GM19193 (cell line): ENCODE results near the gene PARK7.

Experiments used
- POLR2A ChIP-seq: IDR thresholded peaks from 4 replicates; pipeline ENCODE4 v1.6.1; 2011; ENCODE audit not compliant: insufficient read depth, insufficient read length; ENCODE audit errors: extremely low read depth

The PARK7 gene

GRCh38 chr1:8009043-8010002 lies 47.8 kb downstream of the PARK7 start:
- no peak for TF ChIP-seq POLR2A

DNA sequence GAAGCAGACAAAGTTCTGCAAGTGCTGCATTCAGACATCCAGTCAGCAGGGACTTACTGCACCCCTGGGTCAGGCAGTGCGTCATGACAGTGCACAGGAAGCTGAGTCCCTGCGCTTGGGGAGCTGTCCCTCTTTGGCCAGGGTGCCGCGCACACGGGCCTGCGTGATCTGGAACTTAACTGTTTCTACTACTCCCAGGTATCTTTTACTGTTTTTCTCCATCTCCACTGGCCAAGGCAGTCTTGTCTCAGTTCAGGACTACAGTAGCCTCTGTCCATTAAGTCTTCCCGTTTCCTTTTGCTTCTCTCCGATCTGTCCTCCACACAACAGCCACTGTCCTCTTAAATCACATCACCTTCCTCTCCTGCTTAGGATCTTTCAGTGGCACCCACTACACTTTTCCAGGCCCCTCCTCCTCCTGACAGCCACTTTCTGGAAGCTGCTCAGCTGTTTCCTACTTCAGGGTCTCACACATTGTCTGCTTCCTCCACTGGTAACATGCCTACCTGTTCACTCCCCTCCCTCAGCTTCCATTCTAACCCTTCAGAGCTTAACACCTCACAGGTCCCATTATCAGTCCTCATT lies 48.7 kb downstream of the PARK7 start:
- no peak for TF ChIP-seq POLR2A

- TF ChIP-seq POLR2A = no peak
Measured at GRCh38 chr1:8011016-8011415, 49.5 kb downstream of the PARK7 start.

DNA sequence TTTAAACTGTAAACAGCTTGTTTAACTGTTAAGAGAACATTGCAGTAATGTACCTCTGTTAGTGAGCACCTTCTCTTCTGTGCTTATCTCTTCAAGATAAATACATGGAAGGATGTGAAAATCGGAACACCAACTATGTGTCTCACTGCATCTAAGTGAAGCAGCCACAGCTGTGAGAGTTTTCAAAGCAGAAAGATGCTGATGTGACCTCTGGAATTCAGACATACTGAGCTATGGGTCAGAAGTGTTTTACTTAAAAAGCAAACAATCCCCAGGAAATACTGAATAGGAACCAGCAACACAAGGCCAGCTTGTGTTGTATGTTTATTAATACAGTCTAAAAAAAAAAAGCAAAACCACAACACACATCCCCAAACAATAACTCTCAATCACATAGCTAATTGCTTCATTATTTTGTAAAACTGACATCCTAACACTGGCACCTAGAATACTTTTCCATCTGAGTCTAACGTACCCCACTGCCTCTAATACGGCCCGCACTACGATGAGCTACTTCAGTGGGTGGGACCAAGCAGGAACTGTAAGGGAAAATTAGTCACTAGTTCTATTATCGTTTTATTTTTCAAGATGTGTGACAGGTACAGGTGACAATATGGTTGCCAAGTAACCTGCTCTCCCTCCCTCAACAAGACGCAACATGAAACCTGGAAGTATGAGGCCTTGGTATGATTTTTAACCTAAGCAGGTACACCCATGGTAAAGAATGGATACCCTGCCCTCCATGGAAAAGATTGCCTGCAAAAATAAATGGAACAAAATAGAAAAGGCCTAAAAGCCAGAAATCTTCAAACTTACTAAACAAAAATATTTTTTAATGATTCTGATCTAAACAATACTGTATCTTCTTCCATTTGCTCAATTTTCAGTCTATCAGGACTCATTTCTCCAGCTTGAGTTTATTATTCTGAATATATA lies 50.7 kb downstream of the PARK7 start:
- no peak for TF ChIP-seq POLR2A

- no peak for TF ChIP-seq POLR2A
Measured at GRCh38 chr1:8012955-8013354, 51.4 kb downstream of the PARK7 start.

DNA sequence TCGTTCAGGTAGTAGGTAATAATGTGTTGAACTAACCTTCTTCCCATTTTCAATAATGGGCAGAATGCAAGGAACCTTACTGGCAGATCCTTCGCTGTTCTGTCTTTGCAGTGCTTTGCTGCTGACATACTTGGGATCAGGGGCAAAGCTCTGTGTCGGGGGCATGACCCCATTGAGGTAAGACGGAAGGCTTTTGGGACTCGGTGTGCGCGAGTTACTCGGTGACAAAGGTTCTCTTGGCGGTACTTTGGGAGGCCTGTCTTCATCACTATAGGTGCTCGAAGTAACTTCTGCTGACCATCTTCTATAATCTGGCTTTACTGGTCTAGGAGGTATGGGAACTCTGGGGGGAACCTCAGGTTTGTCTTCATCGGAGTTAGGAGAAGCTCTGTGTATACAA lies 51.9 kb downstream of the PARK7 start:
- TF ChIP-seq POLR2A = no peak

DNA sequence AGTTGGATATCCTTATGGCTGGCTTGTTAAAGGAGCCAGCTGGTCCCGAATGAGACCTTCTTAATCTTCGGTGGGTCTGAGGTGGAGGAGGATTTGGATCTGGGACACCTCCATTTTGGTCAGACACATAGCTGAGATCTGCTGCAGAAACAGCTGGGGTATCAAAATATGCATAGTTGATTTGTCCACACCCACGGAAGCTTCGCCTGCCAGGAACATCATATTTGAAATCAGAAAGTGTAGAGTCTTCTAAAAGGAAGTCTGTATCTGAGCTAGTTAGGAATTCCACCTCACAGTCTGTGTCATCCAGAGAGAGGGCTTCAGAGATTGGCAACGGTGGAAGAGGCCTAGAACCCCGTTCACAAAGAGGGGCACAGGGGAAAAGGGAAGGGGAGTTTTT lies 52.3 kb downstream of the PARK7 start:
- no peak for TF ChIP-seq POLR2A

GRCh38 chr1:8014381-8014988 lies 53.0 kb downstream of the PARK7 start:
- TF ChIP-seq POLR2A = no peak

DNA sequence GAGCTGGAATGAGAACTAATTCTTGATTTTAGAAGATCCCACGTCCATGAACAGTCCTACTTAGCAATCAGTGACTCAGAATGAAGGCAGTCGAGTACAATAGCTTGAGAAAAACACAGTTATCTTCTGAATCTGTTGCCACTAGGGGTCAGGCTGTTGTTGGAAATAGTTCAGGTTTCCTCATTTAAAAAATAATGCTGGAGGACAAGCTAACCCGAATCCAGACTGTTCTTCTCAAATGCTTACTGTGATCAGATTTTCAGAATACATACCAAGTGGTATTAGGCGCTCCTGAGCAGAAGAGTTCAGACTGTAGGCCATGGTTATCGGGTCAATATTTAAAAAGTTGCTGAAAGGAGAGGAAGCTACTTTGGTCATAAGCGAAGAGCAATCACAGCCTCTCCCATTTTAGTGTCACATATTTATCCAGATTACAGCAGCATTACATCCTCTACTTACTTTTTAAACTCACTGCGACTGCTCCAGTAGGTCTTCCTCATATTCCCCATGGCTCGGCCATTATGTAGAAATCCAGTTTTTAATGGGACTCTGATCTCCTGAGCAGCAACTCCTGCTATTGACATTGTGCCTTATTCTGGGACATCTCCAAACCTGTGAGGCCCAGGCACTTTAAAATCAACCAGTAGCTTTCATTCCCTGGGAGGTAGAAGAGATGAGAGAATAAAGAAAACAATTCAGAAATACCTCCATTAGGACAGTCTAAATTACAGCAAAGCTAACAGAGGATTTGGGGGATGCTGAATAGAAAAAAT lies 53.7 kb downstream of the PARK7 start:
- no peak for TF ChIP-seq POLR2A

DNA sequence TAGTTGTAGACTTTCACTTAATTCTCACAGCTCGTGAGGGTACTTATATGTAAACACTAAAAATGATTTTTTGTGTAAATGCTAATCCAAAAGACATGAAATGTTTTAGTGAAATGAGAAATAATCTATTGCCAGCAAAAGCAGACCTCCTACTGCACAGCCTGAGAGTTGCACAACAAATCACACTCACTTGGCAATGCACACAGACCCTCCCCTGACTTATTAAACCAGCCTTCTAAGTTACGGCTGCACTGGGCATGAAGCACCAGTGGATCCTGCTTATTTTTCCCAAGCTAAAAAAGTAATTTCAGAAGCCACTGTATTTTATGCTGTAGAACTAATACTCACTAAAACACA lies 54.3 kb downstream of the PARK7 start:
- no peak for TF ChIP-seq POLR2A

DNA sequence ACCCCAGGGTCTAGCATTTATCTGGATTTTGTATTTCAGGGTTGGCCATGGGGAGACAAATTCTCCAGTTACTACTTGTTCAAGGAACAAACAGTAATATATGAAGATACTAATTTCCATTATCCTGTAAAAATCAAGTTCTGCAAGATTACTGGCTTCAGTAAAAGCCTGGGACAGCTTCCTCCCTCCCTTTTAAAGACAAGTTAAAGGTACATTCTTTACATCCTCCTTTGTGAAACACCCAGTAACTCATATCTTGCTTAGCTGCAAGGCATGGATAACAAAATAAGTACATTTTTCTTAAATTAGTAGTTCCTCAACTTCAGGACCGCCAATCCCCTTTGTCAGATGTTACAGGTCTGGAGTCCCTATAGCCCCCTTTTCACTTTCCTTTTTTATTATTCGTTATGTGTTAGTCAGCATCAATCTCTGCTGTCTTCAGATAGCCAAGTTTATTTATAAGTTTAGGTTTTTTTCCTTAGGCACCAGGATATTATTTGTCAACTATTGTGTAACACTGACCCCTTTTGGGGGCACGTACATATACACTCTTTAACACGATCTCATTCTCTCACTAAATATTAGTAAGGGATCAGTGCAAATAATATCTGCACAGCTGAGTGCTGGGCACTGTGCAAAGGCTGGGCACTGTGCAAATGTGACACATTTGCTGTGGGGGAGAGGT lies 54.8 kb downstream of the PARK7 start:
- no peak for TF ChIP-seq POLR2A

- no peak for TF ChIP-seq POLR2A
Measured at GRCh38 chr1:8016895-8017241, 55.4 kb downstream of the PARK7 start.

DNA sequence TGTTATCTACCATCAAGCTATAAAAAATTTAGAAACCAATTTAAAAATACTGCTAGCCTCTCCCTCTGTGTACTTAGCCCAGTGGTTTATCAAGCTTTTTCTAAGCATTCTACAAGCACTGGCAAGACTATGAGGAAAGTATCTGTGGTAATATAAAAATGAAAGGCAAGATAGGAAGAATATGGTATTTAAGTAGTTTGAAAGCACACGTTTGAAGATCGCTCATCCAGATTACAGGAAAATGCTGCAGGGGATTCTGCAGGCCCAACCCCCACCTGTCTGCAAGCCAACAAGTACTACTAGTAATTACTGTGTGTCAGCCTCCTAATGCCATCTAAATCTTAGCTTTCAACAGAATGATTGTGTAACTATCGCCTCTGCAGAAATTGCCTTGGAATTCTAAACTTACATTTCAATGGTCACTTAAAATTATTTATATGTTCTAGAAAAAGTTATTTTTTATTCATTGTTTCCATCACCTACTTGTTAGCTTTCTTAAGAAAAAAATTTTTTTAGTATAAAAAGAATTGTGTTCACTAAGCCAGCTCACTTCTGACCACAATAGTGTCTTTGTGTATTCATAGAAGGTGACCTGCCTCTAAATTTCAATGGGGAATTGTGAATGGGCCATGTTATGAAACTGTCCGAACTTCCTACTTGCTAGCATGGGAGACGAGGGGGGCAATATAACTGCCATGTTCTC lies 56.1 kb downstream of the PARK7 start:
- no peak for TF ChIP-seq POLR2A
